GM21786 (cell line): ENCODE measurements around the gene GPR155.
"Not testable (repeated sequence)": the region's sequence is repeated elsewhere in the genome, so short reads cannot be mapped to it uniquely, and the experiment has no call there.

Experiments
- ATAC-seq: cut with Tn5 transposase; IDR thresholded peaks from one replicate; pipeline ENCODE4 v1.9.1; 2021; ENCODE audit not compliant: unreplicated experiment

Gene GPR155

DNA sequence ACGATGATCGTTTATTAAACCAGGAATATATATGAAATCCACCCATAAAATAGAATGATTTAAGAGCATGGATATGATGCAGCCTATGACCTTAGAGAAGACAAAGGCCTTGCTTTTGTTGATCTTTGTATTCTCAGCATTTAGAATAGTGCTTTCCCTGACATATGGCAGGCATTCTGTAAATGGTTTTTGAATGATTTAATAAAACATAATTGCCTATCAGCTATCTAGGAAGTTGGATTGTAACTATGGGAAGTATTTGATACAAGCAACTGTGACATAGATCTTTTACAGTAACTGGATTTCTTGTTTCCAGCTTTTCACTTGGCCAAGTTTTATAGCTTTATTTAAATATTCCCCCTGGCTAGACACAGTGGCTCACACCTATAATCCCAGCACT is 5.1 kb upstream of the GPR155 start:
- ATAC-seq, result no peak

DNA sequence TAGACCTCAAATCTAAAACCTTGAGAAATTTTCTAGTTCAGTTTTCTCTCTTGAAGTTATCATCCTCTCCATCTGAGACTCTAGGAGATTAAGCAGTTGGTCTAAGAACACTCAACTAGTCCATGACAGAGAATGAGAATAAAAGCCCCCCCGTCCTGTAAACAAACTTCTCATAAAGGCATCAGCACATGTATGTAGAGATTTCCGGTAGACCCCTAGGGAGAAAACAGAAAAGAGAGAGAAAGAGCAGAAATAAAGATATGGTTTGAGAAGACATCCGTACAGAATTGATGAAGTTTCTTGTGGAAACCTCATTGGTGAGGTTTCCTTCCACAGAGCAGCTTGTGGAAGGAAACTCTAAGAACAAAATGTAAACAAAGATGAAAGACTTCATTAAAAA is 3.2 kb upstream of the GPR155 start:
- no peak for ATAC-seq

DNA sequence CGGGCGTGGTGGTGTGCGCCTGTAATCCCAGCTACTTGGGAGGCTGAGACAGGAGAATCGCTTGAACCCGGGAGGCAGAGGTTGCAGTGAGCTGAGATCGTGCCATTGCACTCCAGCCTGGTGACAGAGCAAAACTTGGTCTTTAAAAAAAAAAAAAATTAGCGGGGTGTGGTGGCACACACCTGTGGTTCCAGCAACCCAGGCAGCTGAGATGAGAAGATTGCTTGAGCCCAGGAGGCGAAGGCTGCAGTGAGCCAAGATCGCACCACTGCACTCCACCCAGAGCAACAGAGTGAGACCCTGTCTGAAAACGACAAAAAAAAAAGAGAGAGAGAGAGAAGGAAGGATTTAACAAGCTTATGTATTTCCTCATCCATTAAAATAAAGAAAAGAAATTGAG is 2.7 kb upstream of the GPR155 start:
- ATAC-seq, result not testable (repeated sequence)

DNA sequence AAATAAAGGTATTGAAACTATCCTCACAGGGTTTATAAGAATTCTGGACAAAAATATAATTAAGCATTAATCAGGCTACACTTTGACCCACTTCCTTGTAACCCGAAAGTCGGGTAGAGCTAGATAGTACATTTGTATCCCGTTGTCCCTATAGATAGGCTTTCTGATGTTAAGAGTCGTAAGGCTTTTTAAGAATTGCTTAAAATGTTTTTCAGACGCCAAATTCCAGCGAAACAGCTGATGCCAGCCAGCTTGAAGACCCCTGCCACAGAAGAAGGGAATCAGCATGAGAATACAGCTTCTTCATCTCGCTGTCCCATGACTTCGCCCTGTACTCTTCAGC is 962 bp upstream of the GPR155 start:
- ATAC-seq, result no peak

DNA sequence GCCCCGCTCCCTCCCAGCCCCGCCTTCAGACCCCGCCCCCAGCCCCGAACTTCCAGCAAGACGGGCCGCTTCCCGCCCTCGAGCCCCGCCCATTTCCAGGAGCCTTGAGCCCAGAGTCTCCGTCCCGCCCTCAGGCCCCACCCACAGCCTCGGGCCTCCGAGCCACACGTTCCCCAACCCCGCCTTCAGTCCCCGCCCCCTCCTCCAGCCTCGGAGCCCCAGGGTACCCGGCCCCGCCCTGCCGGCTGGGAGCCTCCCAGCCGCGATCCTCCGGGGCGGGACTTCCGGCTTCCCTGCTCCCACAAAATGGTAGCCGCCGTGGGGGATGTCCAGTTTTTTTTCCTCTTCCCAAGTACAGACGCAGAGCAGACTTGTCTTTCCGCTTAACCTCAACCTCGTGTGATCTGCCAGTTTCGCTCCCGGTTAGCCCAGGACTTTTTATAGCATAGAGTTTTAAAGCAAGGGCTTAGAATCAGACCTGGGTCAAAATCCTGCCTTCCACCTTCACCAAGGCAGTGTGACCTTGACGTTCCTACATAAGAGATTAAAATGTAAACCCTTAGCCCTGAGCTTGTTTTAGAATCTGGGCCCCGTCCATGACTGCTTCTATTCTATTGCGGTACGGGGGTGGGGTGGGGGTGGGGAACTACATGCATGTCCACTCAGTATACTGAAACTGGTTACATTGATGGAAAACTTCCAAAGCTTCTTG is 435 bp upstream of the GPR155 start:
- peak; percentile 82 for ATAC-seq

DNA sequence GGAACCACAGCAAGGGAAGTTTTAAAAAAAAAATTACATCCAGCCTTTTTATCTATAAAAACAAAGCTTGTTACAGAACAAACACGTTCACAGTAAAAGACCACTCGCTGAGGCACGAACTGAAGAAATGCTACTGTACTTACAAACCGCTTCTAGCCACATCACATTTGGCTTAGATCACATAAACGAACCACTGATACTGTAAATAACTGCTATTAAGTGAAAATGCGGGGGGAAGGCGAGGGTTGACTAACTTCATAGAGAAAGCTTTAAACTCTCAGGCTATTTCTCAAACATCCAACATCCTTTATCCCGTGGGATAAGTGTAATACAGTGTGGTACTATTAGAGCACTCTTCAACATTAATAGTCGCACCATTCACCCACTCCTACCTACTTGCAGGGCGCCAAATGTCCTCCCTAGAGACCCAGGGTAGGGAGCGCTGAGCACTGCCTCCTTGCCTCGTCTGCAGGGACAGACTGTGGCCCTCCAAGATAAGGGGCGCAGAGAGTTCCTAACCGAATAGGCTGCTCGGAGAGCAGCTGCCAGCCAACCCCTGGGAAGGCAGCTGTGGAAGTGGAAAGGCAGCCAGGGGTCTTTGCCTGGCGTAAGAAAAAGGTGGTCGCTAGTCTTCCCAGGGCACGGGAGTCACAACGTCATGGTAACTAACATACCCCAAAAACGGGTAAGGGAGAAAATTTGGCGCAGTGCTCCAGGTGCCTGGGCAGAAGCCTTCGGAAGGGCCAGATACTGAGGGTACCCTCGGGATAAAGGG is 854 bp downstream of the GPR155 start:
- peak; percentile 32 for ATAC-seq

DNA sequence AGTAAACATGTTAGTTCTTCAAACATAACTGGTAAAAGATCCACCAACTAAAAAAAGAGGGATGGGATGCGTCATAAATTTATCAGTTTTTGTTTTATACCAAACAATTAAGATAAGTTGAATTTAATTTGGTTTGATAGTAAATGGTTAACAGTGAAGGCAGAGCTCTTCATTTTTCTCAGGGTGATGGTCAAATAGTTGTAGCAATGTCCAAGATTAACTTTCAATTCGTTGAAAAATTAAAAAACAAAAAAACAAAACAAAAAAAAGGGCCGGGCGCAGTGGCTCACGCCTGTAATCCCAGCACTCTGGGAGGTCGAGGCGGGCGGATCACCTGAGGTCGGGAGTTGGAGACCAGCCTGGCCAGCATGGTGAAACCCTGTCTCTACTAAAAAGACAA is 1.8 kb downstream of the GPR155 start:
- ATAC-seq, result not testable (repeated sequence)

DNA sequence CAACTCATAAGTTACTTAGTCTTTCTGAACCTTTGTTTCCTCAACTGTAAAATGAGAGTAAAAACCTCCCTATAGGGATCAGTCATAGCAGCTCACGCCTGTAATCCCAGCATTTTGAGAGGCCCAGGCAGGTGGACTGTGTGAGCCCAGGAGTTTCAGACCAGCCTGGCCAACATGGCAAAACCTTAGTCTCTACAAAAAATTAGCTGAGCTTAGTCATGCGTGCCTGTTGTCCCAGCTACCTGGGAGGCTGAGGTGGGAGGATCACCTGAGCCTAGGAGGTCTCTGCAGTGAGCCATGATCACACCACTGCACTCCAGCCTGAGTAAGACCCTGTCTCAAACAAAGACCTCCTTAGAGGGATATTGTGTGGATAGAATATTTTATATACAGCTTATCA is 2.3 kb downstream of the GPR155 start:
- no peak for ATAC-seq

DNA sequence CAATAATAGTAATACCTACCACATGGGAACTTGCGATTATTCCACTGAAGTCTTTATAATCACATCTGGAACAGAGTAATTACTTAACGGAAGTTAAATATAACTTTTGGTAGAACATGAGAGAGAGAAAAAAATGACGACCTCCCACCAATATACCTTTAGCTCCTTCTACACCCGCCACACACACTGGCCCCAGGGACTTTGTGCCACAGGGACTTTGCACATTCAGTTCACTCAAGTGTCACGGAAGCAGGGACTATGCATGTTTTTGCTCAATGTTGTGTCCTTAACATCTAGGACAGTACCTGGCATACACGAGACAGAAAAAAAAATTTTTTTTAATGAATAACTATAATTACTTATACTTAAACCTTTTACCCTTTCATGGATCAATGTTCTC is 4.0 kb downstream of the GPR155 start:
- ATAC-seq, result no peak

DNA sequence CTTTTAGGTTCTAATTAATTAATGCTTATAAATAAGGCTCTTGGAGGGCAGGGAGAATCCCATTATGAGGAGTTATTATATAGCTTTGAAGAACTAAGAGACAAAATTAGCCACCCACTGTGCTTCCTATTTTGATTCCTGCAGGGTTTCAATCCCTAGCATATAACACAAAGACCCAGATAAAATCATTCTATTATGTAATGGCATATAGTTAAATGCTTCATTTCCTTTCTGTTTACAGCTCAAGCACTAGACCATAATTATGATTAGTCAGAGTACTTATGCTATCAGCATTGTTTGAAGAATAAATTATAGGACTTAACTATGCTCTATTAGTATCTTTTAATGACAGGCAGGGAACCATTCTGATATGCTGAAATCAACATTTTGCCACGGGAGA is 9.1 kb downstream of the GPR155 start:
- ATAC-seq, result no peak

DNA sequence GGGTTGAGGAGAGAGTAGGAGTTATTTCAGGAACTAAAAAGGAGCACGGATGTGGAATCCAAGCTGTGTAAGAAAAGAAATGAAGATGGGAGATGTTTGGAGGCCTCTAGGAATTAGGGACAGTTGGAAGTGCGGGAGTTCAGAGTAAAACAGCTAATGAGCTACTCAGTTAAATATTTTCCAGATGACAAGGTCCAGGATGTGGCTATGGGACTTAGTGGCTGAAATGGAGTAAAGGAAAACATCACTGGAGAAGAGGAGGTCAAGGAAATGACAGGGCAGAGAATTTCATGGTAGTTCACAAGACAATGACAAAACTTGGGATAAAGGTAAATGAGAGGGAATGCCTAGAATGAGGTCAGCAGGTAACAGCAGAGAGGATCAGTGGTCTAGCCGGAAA is 13.0 kb downstream of the GPR155 start:
- no peak for ATAC-seq

DNA sequence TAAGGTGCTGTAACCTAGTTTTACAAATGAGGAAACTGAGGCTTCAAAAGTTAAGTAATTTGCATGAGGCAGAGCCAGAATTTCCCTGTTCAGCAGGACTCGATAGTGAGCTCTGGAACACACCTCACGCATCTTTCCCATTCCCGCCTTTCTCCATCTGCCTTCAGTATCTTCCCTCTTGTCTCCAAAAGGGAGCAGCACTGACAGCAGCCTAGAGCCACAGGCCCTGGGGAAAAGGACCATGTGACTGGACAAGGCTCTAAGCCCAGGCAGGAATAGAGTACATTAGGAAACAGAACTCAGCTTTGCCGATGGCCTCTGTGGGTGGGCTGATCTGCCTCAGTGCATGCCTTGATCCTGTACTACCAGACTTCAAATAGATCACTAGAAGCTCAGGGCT is 21.5 kb downstream of the GPR155 start:
- ATAC-seq, result no peak

DNA sequence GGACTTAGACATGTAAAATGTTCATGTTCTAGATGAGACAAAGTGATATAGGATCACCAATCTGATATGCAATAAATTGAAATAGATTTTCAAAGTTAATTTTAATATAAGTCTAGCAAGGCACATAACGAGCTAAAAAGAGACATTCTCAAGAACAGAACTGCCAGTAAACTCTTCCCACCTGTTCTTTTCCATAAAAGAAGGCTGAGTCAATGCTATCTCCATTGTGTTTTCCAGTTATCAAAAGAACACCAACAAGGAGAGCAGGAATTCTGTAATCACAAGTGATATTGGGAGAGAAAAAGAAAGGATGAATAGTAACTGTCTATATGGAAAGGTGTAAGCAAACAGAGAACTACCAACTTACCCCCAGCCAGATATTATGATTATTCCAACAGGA is 25.6 kb downstream of the GPR155 start:
- ATAC-seq, result no peak

DNA sequence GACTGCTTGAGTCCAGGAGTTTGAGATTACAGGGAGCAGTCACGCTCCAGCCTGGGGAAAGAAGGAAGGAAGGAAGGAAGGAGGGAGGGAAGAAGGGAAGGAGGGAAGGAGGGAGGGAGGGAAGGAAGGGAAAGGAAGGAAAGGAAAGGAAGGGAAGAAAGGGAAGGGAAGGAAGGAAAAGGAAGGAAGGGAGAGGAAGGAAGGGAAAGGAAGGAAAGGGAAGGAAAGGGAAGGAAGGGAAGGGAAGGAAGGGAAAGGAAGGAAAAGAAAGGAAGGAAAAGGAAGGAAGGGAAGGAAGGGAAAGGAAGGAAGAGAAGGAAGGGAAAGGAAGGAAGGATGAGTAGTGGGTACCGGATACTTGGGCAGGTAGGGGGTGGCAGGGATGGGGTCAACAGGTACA is 32.3 kb downstream of the GPR155 start:
- no peak for ATAC-seq

DNA sequence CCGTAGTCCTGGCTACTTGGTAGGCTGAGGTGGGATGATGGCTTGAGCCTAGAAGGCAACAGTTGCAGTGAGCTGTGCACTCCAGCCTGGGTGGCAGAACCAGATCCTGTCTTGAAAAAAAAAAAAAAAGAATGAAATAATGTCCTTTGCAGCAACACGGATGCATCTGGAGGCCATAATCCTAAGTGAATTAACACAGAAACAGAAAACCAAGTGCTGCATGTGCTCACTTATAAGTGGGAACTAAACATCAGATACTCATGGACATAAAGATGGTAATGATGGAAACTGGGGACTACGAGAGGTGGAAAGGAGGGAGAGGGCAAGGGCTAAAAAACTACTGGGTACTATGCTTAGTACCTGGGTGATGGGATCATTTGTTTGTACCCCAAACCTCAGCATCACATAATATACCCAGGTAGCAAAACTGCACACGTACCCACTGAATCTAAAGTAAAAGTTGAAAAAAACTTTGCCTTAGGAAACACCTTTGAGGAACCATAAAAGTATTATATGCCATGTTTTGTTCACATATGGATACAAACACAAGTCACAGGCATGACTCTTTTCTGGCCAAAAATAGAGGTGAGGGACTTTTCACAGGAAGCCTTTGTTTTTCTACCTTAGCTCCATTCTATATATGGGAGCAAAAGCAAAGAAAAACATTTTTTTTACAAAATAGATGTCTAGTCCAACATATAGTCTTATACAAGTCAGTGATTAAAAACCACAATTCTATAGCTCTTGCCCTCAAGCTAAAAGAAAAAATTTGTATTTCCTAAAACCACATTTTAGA is 36.6 kb downstream of the GPR155 start:
- ATAC-seq, result no peak

DNA sequence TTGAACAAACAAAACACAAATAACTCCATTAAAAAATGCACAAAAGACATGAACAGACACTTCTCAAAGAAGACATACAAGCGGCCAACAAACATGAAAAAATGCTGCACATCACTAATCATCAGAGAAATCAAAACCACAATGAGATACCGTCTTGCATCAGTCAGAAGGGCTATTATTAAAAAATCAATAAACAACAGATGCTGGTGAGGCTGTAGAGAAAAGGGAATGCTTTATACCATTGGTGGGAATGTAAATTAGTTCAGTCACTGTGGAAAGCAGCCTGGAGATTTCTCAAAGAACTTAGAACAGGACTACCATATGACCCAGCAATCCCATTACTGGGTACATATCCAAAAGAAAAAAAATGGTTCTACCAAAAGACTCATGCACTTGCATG is 37.8 kb downstream of the GPR155 start:
- no peak for ATAC-seq

DNA sequence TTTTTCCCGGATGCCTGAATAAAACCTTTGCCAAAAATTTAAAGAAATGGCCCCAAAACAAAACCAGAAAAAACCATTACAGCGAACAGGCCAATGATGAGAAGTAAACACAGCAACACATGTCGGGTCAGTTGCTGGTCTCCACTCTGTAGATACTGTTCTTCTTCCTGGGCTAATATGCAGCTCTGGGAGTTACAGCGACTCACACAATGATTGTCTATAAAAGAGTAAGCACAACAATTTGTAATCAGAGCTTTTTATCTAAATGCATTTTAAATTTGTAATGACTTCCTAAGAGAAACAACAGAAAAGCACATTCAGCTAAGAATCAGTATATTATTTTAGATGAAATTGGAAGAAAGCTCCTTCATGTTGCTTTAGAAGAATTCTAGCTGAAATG is 40.3 kb downstream of the GPR155 start:
- no peak for ATAC-seq

DNA sequence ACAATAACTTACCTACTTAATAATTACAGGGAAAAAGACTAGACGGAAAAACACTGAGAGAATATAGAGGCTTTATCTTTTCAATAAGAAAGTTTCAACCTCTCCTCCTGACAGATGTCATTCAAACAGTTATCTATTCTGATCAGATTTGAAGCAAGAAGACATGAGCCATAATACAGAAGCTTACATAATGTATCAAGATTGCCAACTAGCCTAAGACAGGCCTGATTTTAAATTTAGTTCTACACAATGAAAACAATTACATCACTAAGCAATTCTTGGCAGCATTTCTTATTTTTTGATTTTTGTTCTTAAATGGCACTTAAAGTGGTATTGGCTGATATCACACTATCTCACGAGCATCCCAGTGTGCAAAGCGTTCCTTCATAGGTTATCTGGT is 41.6 kb downstream of the GPR155 start:
- no peak for ATAC-seq

DNA sequence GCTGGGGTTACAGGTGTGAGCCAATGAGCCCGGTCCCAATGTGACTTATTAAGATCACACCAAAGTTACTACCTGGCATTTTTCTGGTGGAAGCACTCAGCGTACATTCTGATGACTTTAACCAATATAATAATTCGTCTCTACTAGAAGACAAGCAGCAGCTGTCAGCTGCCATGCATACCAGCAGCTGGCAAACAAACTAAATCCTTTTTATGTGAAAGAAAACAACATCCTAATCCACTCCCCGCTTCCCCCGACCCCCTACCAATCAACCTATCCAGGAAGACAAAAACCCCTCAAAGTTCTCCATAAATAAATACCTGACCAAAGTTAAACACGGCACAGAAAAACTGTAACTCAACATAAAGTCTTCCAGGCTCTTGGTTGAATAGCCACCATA is 42.1 kb downstream of the GPR155 start:
- ATAC-seq, result no peak

DNA sequence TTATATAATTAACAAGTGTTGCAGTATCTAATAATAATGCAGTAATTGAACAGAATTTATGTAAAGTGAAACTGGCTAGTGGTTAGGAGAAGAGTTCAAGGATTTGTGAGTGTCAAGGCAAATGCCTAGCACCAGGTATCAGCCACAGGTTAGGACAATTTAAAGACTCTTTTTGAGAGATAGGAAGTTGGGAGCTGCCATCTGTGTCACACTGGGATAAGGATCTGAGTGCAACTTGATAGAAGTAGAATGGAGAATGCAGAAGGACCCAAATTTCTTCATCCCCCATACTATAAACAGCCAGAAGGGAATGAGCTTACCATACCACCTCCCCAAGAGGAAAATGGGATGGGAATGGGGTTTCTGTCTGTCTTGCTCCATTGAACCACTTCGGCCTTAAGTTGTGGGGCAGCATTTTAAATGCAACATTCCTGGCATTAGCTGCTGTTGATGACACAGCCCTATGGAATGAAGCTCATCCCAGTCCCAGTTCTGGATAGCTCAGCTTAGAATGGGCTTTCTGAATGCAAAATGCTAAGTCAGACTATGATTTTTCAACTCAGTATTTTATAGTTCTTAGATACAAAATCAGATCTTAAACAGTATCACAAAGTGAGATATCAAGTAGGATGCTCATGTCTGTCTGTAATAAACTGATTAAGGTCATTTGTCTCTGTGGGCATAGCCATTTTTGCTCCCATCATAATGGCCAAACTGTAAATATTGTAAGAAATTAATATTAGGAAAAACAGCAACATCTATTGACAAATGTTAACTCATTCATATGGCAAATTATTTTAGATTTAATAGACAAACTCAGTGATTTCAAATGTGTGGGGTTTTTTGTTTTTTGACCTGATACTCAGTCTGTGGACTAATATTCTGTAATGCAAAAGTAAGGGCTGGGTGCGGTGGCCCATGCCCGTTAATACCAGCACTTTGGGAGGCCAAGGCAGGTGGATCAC is 44.0 kb downstream of the GPR155 start:
- no peak for ATAC-seq

DNA sequence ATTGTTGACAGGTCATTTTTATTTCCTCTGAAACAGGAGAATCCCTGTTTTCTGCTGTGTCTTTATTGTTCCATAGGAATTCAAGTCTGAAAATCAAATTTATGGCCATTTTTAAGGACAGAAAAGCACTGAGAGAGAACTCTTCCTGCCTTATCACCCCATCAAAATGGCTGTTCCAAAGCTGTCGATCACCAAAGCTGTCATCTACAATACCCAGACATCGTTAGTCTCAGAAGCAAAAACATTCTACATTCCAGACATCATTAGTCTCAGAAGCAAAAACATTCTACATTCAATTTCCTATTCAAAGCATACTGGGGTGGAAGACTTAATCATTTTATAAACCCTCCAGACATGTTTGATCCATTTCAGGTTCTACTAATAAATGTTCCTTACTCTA is 46.9 kb downstream of the GPR155 start:
- ATAC-seq, result no peak
